ENCODE measurements around the gene HMGCR. TPM values are rescaled to one million over a fixed set of nuclear protein-coding genes. Genes with fewer than 3 reads are reported as not detected.

HMGCR gene
- polyA plus RNA-seq, 3 donors, result 76.0 to 91.8 (median 84.6) TPM

- DNase-seq, result peak; percentile 74
Measured at GRCh38 chr5:75335952-75336614, 937 bp upstream of the HMGCR start.

- DNase-seq, result peak; percentile 24
Measured at GRCh38 chr5:75337366-75338021, 474 bp downstream of the HMGCR start.

GRCh38 chr5:75338408-75338807, 1.4 kb downstream of the HMGCR start:
- no peak for DNase-seq

- DNase-seq, result no peak
Measured at GRCh38 chr5:75340714-75341478, 3.9 kb downstream of the HMGCR start.

- no peak for DNase-seq
Measured at GRCh38 chr5:75341934-75342333, 4.9 kb downstream of the HMGCR start.

GRCh38 chr5:75342836-75343235, 5.8 kb downstream of the HMGCR start:
- no peak for DNase-seq

- DNase-seq, result no peak
Measured at GRCh38 chr5:75348241-75348640, 11.2 kb downstream of the HMGCR start.

- DNase-seq, result no peak
Measured at GRCh38 chr5:75349663-75350062, 12.6 kb downstream of the HMGCR start.

GRCh38 chr5:75351139-75351926, 14.3 kb downstream of the HMGCR start:
- no peak for DNase-seq

GRCh38 chr5:75355236-75355635, 18.2 kb downstream of the HMGCR start:
- DNase-seq, result no peak

GRCh38 chr5:75356719-75357118, 19.7 kb downstream of the HMGCR start:
- DNase-seq, result no peak

- DNase-seq, result no peak
Measured at GRCh38 chr5:75358117-75358516, 21.1 kb downstream of the HMGCR start.

GRCh38 chr5:75361310-75361709, 24.3 kb downstream of the HMGCR start:
- no peak for DNase-seq

GRCh38 chr5:75362474-75362975, 25.5 kb downstream of the HMGCR start:
- no peak for DNase-seq

GRCh38 chr5:75363111-75363510, 26.1 kb downstream of the HMGCR start:
- no peak for DNase-seq

GRCh38 chr5:75363726-75364495, 26.9 kb downstream of the HMGCR start:
- no peak for DNase-seq

GRCh38 chr5:75364571-75365280, 27.7 kb downstream of the HMGCR start:
- DNase-seq, result no peak

GRCh38 chr5:75365740-75366139, 28.7 kb downstream of the HMGCR start:
- DNase-seq, result no peak

- no peak for DNase-seq
Measured at GRCh38 chr5:75366787-75367186, 29.8 kb downstream of the HMGCR start.

GRCh38 chr5:75367401-75367800, 30.4 kb downstream of the HMGCR start:
- no peak for DNase-seq

- no peak for DNase-seq
Measured at GRCh38 chr5:75368391-75368790, 31.4 kb downstream of the HMGCR start.
